ENCODE data around the gene PLEKHA6. TPM values are rescaled to one million over a fixed set of nuclear protein-coding genes. Genes with fewer than 3 reads are reported as not detected.
A peak's percentile ranks its signal among the peaks of the same experiment; 100 is the strongest.

PLEKHA6 gene
- total RNA-seq, 6 donors from 2014 or later: 3.3 to 6.9 (median 4.9) TPM

DNA sequence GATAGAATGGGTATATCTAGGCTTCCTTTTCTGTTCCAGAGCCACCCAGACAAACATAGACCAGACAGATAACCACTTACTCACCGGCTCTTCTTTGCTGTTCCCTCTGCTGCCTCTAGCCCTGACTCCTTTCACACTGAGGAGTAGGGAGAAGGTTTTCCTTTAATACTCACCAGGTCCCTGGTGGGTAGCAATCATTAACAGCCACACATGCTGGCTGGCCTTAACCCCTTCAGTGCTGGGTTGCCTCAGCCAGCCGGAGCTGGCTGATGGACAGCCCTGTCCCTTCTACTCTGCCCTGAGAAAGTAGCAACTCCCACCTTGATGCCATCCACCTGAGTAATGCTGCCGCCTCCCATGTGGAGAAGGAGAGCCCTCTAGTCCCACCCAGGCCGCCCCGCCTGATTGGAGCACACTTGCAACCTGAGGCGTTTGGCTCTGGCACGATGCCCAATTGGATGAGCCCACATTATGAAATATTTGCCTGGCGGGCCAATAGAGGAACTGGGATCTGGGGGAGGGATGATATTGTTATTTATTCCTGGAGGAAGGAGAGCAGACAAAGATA lies 71.6 kb downstream of the PLEKHA6 start:
- WGBS, 2 donors: 34 to 58% methylated on average over 6 to 8 of the region's 8 CpGs
- Histone ChIP-seq H3K9me3 (no peaks in the 10 kb centered on the region), H3K36me3 (no peaks in the 10 kb centered on the region), H3K4me3 (peak overlapping the region in 1 of 4 donors; percentile 32), H3K27ac (peak overlapping the region; percentile 38 to 74 (median 58)), H3K4me1 (peaks cover 28 to 37% (median 35%) of the 10 kb centered on the region in 4 donors), H3K27me3 (no peaks in the 10 kb centered on the region)
- peak; percentile 50 to 77 for DNase-seq
- ATAC-seq (ENCODE audit: low FRiP score in 2 of 2): peak; percentile 17 to 48
- TF ChIP-seq CTCF (IDR thresholded peaks at IDR 0.05) (no peak), POLR2A (IDR thresholded peaks at IDR 0.05) (no peak), POLR2AphosphoS5 (IDR thresholded peaks at IDR 0.05) (no peak), EP300 (IDR thresholded peaks at IDR 0.05) (no peak)

GRCh38 chr1:204287466-204287891 lies 72.2 kb downstream of the PLEKHA6 start:
- no peak for ATAC-seq (ENCODE audit: low FRiP score in 2 of 2)
- Histone ChIP-seq H3K4me1 (peaks cover 28 to 37% (median 35%) of the 10 kb centered on the region in 4 donors), H3K27me3 (no peaks in the 10 kb centered on the region), H3K36me3 (no peaks in the 10 kb centered on the region), H3K4me3 (peak overlapping the region in 1 of 4 donors; percentile 32), H3K27ac (peak overlapping the region; percentile 38 to 74 (median 71)), H3K9me3 (no peaks in the 10 kb centered on the region)
- no peak for DNase-seq
- WGBS, 2 donors: 42 to 45% methylated on average over 8 of the region's 8 CpGs
- TF ChIP-seq CTCF (IDR thresholded peaks at IDR 0.05) (no peak), POLR2AphosphoS5 (IDR thresholded peaks at IDR 0.05) (no peak), EP300 (IDR thresholded peaks at IDR 0.05) (no peak), POLR2A (IDR thresholded peaks at IDR 0.05) (no peak)

GRCh38 chr1:204286831-204287421 lies 72.8 kb downstream of the PLEKHA6 start:
- no peaks in the 10 kb centered on the region for H3K9me3 ChIP-seq
- H3K27ac ChIP-seq: peak overlapping the region; percentile 65 to 74 (median 71)
- ATAC-seq (ENCODE audit: low FRiP score in 2 of 2) (peak; percentile 67 to 80), DNase-seq (peak in 1 of 2 donors; percentile 57)
- WGBS, 2 donors: 8 to 14% methylated on average over 8 of the region's 8 CpGs
- no peaks in the 10 kb centered on the region for H3K36me3 ChIP-seq
- no peaks in the 10 kb centered on the region for H3K27me3 ChIP-seq
- TF ChIP-seq POLR2AphosphoS5 (IDR thresholded peaks at IDR 0.05) (no peak), CTCF (IDR thresholded peaks at IDR 0.05) (peak in 3 of 6 experiments; percentile 10 to 38 (median 10)), EP300 (IDR thresholded peaks at IDR 0.05) (no peak), POLR2A (IDR thresholded peaks at IDR 0.05) (no peak)
- H3K4me3 ChIP-seq: peak overlapping the region in 3 of 4 donors; percentile 5 to 32 (median 31)
- peaks cover 28 to 37% (median 35%) of the 10 kb centered on the region in 4 donors for H3K4me1 ChIP-seq

GRCh38 chr1:204286315-204286714 lies 73.4 kb downstream of the PLEKHA6 start:
- ATAC-seq (ENCODE audit: low FRiP score in 2 of 2): no peak
- WGBS, 2 donors: 73 to 77% methylated on average over 4 to 5 of the region's 5 CpGs

More at GRCh38 chr1:204286315-204286714, 73.4 kb downstream of the PLEKHA6 start:
- Histone ChIP-seq H3K9me3 (no peaks in the 10 kb centered on the region), H3K27ac (peak overlapping the region; percentile 39 to 71 (median 68)), H3K4me1 (peaks cover 28 to 37% (median 35%) of the 10 kb centered on the region in 4 donors), H3K4me3 (peak overlapping the region in 2 of 4 donors; percentile 31 to 32), H3K27me3 (no peaks in the 10 kb centered on the region), H3K36me3 (no peaks in the 10 kb centered on the region)
- no peak for TF ChIP-seq POLR2A (IDR thresholded peaks at IDR 0.05)
- TF ChIP-seq EP300 (IDR thresholded peaks at IDR 0.05): no peak
- TF ChIP-seq POLR2AphosphoS5 (IDR thresholded peaks at IDR 0.05): no peak
- TF ChIP-seq CTCF (IDR thresholded peaks at IDR 0.05): no peak
- DNase-seq: no peak
